Right atrium auricular region (tissue), 2 donors: Measurements from ENCODE around the gene GNAO1. TPM values are rescaled to one million over a fixed set of nuclear protein-coding genes. Genes with fewer than 3 reads are reported as not detected.
A peak's percentile ranks its signal among the peaks of the same experiment; 100 is the strongest.

Experiments
- DNase-seq: peaks from one replicate; pipeline ENCODE4 v3.0.0-alpha.2; 2019; ENCODE audit warnings: low spot score
- H3K27ac ChIP-seq, 2 donors: fragments of 200-600 bp; sonication (generic); 1 replicate in 1 of 2; 2 replicates in 1 of 2; pipeline ENCODE4 v1.5.1; 2016 to 2019
- H3K27me3 ChIP-seq, 2 donors: fragments of 200-600 bp; sonication (generic); one replicate each; pipeline versions ENCODE4 v1.5.1 to v1.6.0; 2017 to 2019
- H3K36me3 ChIP-seq: fragments of 200-600 bp; sonication (generic); one replicate; pipeline ENCODE4 v1.5.1; 2016
- H3K4me1 ChIP-seq, 2 donors: fragments of 200-600 bp; sonication (generic); one replicate each; pipeline versions ENCODE4 v1.5.1 to v1.6.0; 2017 to 2019
- H3K4me3 ChIP-seq, 2 donors: fragments of 200-600 bp; sonication (generic); 1 replicate in 1 of 2; 2 replicates in 1 of 2; pipeline ENCODE4 v1.5.1; 2017 to 2019; ENCODE audit warnings: mild to moderate bottlenecking in 1 of 2, moderate library complexity in 1 of 2
- H3K9me3 ChIP-seq, 2 donors: fragments of 200-600 bp; sonication (generic); one replicate each; pipeline ENCODE4 v1.5.1; 2019
- CTCF ChIP-seq, 2 donors: fragments of 200-600 bp; sonication (generic); IDR thresholded peaks; one replicate each; pipeline ENCODE4 v1.5.1; 2019; ENCODE audit warnings: antibody characterized with exemption in 2 of 2
- total RNA-seq, 2 donors: library from RNA; depleted of rRNA; stranded (reverse); fragments of >200 nt; gene quantifications; one replicate each; pipeline ENCODE4 v1.1.0, GENCODE V29; 2016

The GNAO1 gene
- total RNA-seq, 2 donors from 2014 or later = 43.1 to 54.8 TPM

DNA sequence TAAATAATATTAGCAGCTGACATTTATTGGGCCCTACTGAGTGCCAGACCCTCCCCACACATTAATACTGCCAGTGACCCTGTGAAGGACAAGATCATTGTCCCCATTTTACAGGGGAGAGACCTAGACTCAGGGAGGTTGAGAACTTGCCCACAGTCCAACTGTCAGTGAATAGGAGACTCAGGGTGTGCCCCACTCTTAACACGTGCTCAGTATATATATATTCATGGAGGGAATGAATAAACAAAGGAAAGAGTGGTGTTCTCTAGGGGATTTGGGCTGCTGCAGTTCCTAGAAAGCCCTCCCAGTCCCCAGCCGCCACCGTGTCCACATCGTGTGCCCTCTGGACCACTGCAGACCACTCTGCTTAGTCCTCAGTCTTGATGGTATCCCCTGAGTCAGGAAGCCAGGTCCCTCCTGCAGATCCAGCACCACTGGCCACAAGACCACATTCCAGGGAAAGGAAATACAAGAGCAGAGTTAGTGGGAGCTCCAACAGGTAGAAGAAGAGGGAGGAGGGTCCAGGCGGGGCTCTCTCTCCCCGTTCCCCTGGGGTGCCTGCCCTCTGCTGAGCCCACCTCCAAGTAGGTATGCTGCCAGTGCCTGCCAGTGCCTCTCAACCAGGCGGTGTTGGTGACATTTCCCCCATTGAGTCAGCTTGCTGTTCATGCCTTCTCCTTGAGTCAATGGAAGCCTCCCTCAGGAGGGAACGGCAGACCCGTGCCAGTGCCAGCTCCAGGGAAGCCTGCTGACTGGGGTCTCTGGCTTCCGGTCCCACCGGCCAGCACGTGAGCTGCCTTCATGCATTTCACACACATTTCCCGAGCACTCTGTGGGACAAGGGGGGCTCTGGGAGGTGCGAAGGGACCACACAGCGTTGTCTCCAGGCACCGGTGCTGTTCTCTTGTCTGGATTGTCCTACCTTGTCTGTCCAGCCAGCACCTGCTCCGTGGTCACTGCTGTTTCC is 75.6 kb downstream of the GNAO1 start:
- no peak for TF ChIP-seq CTCF (IDR thresholded peaks at IDR 0.05)
- H3K27ac ChIP-seq = peak overlapping the region; percentile 88 to 95

DNA sequence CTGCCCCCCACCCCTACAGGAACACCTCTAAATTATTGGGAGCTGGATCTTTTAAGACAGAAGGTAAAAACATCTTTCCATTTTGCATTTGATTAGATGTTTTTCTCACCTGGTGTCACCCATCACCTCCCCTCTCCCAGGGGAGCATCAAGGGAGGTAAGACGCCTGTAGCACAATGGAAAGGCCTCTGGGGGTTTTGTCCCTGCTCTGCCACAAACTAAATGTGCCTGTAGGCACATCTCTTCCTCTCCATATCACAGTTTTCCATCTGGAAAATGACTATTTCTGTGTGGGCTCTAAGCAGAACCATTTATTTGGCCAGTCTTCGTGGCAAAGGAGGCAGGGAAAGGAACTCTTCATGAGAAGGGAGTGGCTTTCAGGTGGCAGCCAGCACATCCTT is 76.6 kb downstream of the GNAO1 start:
- Histone ChIP-seq H3K36me3 (no peaks in the 10 kb centered on the region), H3K4me3 (peak overlapping the region; percentile 7 to 29), H3K27me3 (no peaks in the 10 kb centered on the region), H3K4me1 (peaks cover 0 to 52% of the 10 kb centered on the region in 2 donors), H3K9me3 (no peaks in the 10 kb centered on the region), H3K27ac (peak overlapping the region; percentile 88 to 95)
- no peak for DNase-seq
- TF ChIP-seq CTCF (IDR thresholded peaks at IDR 0.05) = no peak

More for the DNA sequence above, 75.6 kb downstream of the GNAO1 start:
- H3K36me3 ChIP-seq = no peaks in the 10 kb centered on the region
- H3K27me3 ChIP-seq = no peaks in the 10 kb centered on the region
- DNase-seq = no peak
- H3K4me3 ChIP-seq = no peak overlapping the region
- H3K4me1 ChIP-seq = peaks cover 0 to 61% of the 10 kb centered on the region in 2 donors
- no peaks in the 10 kb centered on the region for H3K9me3 ChIP-seq

- Histone ChIP-seq H3K27me3 (no peaks in the 10 kb centered on the region), H3K9me3 (no peaks in the 10 kb centered on the region), H3K4me3 (peak overlapping the region; percentile 7 to 29), H3K27ac (peak overlapping the region; percentile 88 to 95), H3K36me3 (no peaks in the 10 kb centered on the region), H3K4me1 (peaks cover 0 to 43% of the 10 kb centered on the region in 2 donors)
- TF ChIP-seq CTCF (IDR thresholded peaks at IDR 0.05) = no peak
- no peak for DNase-seq
These were observed 77.5 kb downstream of the GNAO1 start for GRCh38 chr16:56268799-56269198.

DNA sequence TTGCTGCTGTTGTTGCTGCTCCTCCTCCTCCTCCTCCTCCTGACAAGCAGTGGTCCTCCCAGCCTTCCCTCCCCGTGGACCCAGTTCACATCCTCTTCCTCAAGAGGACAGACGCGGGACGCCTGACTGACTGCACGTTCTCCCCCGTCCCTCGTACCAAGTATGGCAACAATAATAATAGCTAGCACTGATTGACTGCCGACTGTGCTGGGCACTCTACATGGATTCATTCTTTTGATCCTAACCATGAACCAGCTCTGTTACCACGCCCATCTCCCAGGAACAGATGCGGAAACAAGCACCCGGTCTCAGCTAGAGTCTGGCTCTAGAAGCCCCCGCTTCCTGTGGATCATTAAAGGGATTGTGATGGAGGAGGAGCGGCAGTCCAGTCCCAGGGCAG is 78.0 kb downstream of the GNAO1 start:
- no peak for DNase-seq
- Histone ChIP-seq H3K27me3 (no peaks in the 10 kb centered on the region), H3K27ac (peak overlapping the region; percentile 88 to 95), H3K4me1 (peaks cover 0 to 38% of the 10 kb centered on the region in 2 donors), H3K9me3 (no peaks in the 10 kb centered on the region), H3K4me3 (no peak overlapping the region), H3K36me3 (no peaks in the 10 kb centered on the region)
- no peak for TF ChIP-seq CTCF (IDR thresholded peaks at IDR 0.05)

GRCh38 chr16:56269811-56270684 is 78.8 kb downstream of the GNAO1 start:
- Histone ChIP-seq H3K27ac (peak overlapping the region; percentile 88 to 95), H3K9me3 (no peaks in the 10 kb centered on the region), H3K4me1 (peaks cover 0 to 32% of the 10 kb centered on the region in 2 donors), H3K4me3 (no peak overlapping the region), H3K36me3 (no peaks in the 10 kb centered on the region), H3K27me3 (no peaks in the 10 kb centered on the region)
- TF ChIP-seq CTCF (IDR thresholded peaks at IDR 0.05) = peak in 1 of 2 donors; percentile 42
- peak; percentile 80 for DNase-seq
